ENCODE results near the gene WEE2. TPM values are rescaled to one million over a fixed set of nuclear protein-coding genes. Genes with fewer than 3 reads are reported as not detected.

The WEE2 gene
- total and polyA plus RNA-seq, 2 of the 13 experiments (the other 11 are each of a cell fraction or from before 2014, with no cell fraction given) = not detected

GRCh38 chr7:141710301-141710700 lies 2.1 kb downstream of the WEE2 start:
- H3K9me3 ChIP-seq (ENCODE audit: low read length) = no peaks in the 10 kb centered on the region
- peaks cover 0 to 3% of the 10 kb centered on the region in 2 experiments; a peak in 2 of 5 replicates for H3K27me3 ChIP-seq (ENCODE audit: control insufficient read depth in 1 of 2, insufficient read depth in 2 of 2, low read length in 2 of 2)
- peaks cover 10% of the 10 kb centered on the region for H3K4me1 ChIP-seq (ENCODE audit: insufficient read depth, low read length)
- H3K27ac ChIP-seq (ENCODE audit: extremely low read length, insufficient read depth, low read length) = no peak overlapping the region
- FAIRE-seq (no peak), ATAC-seq (no peak), DNase-seq (ENCODE audit: low spot score) (no peak)
- H3K4me2 ChIP-seq (ENCODE audit: low read depth, low read length) = no peak overlapping the region
- in situ Hi-C loops (cut with HindIII; ENCODE audit: extremely low pct_ligation_motif_present, low pct_unique_long_range_greater_than_20kb) = no loop called here
- no peak overlapping the region for H2AFZ ChIP-seq (ENCODE audit: low read length)
- BruUV-seq (replicated peaks) = no TSS peak
- H3K79me2 ChIP-seq (ENCODE audit: insufficient read depth, low read length) = no peaks in the 10 kb centered on the region
- no peaks in the 10 kb centered on the region for H4K20me1 ChIP-seq (ENCODE audit: insufficient read depth, low read length)
- ChIA-PET CTCF (ENCODE audit: low intra/inter-chr PET ratio, low total read pairs) (interaction anchor here (0.7 kb wide), 1 partner anchor 56 kb away, joined by 3 read pairs; no protein-coding TSS in a partner anchor), POLR2A (no interaction called here)
- H3K36me3 ChIP-seq (replicated peaks in 1 of 2; ENCODE audit: control insufficient read depth in 1 of 2, insufficient read depth in 2 of 2, low read length in 2 of 2) = no peaks in the 10 kb centered on the region
- H3K4me3 ChIP-seq (replicated peaks in 1 of 3; ENCODE audit: insufficient read depth in 1 of 3, low read depth in 2 of 3, low read length in 3 of 3) = no peak overlapping the region
- H3K9ac ChIP-seq (ENCODE audit: insufficient read depth, low read depth, low read length) = no peak overlapping the region
- WGBS (ENCODE audit: low lambda C conversion rate) = 0% methylated on average over 1 of the region's 1 CpG
- TF ChIP-seq ZNF562 (CRISPR knock-in tag; IDR thresholded peaks at IDR 0.05; ENCODE audit: borderline replicate concordance) = no peak
- peak; percentile 21; the same call in 1 of the 2 replicates for TF ChIP-seq SMC3 (IDR thresholded peaks at IDR 0.05; ENCODE audit: low read length)
- TF ChIP-seq ATF7-NPFF (CRISPR knock-in tag; IDR thresholded peaks at IDR 0.05; ENCODE audit: low read depth) = no peak
- TF ChIP-seq STAG1 (CRISPR knock-in tag; IDR thresholded peaks at IDR 0.05) = 0 out of 2 replicates have a peak, but pooled peaks have one; percentile 17
- no peak for TF ChIP-seq MAZ (IDR thresholded peaks at IDR 0.05; ENCODE audit: borderline replicate concordance, low read depth, low read length)
- TF ChIP-seq MAZ (CRISPR knock-in tag; IDR thresholded peaks at IDR 0.05; ENCODE audit: low read depth) = no peak
- TF ChIP-seq, protein P1, sequence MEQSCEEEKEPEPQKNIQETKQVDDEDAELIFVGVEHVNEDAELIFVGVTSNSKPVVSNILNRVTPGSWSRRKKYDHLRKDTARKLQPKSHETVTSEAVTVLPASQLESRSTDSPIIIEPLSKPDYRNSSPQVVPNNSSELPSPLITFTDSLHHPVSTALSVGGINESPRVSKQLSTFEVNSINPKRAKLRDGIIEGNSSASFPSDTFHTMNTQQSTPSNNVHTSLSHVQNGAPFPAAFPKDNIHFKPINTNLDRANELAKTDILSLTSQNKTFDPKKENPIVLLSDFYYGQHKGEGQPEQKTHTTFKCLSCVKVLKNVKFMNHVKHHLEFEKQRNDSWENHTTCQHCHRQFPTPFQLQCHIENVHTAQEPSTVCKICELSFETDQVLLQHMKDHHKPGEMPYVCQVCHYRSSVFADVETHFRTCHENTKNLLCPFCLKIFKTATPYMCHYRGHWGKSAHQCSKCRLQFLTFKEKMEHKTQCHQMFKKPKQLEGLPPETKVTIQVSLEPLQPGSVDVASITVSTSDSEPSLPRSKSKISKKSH (CRISPR knock-in tag; IDR thresholded peaks at IDR 0.05; ENCODE audit: borderline replicate concordance) = no peak
- no peak for TF ChIP-seq CCDC6 (CRISPR knock-in tag; IDR thresholded peaks at IDR 0.05)
- TF ChIP-seq HIC2 (CRISPR knock-in tag; IDR thresholded peaks at IDR 0.05; ENCODE audit: low read depth) = no peak
- intact Hi-C loops (cut with micrococcal nuclease; ENCODE audit: unreplicated experiment) = loop anchor here (1.0 kb wide), 1 partner anchor 56 kb away; no protein-coding TSS in a partner anchor
